ENCODE measurements around the gene ADAMTS9. TPM values are rescaled to one million over a fixed set of nuclear protein-coding genes. Genes with fewer than 3 reads are reported as not detected.

The ADAMTS9 gene
- total and polyA plus RNA-seq, 4 donors = 1.2 to 13.8 (median 7.4) TPM

- Histone ChIP-seq H3K4me1 (ENCODE audit: control insufficient read depth in 4 of 4, insufficient read depth in 4 of 4, low read length in 3 of 4) (no peaks in the 10 kb centered on the region), H3K9ac (ENCODE audit: low read depth in 1 of 2, low read length in 2 of 2) (no peak overlapping the region), H3K27me3 (ENCODE audit: control insufficient read depth in 4 of 4, insufficient read depth in 4 of 4, low read length in 3 of 4) (no peaks in the 10 kb centered on the region), H3K27ac (ENCODE audit: low read depth in 1 of 2, low read length in 2 of 2) (no peak overlapping the region), H3K36me3 (ENCODE audit: control insufficient read depth in 4 of 4, insufficient read depth in 3 of 4, low read depth in 1 of 4, low read length in 3 of 4) (no peaks in the 10 kb centered on the region), H3K4me3 (ENCODE audit: low read depth in 1 of 3, low read length in 3 of 3) (no peak overlapping the region), H3K9me3 (ENCODE audit: control insufficient read depth in 4 of 4, low read length in 3 of 4) (no peaks in the 10 kb centered on the region)
- WGBS = 96% methylated on average over 1 of the region's 1 CpG
- TF ChIP-seq HNF4A (conservative IDR thresholded peaks at IDR 0.05) (no peak), REST (IDR thresholded peaks at IDR 0.05) (no peak), TAF1 (conservative IDR thresholded peaks at IDR 0.05) (no peak), RAD21 (IDR thresholded peaks at IDR 0.05) (no peak), JUND (IDR thresholded peaks at IDR 0.05) (no peak), ATF3 (IDR thresholded peaks at IDR 0.05) (no peak), RXRA (IDR thresholded peaks at IDR 0.05) (no peak), MAX (IDR thresholded peaks at IDR 0.05) (no peak), NR2F2 (IDR thresholded peaks at IDR 0.05) (no peak), GABPA (IDR thresholded peaks at IDR 0.05 in 1 of 2, conservative IDR thresholded peaks at IDR 0.05 in 1 of 2) (no peak), FOXA1 (IDR thresholded peaks at IDR 0.05) (no peak)
- no peak for DNase-seq (ENCODE audit: low spot score)
These were observed 67.8 kb downstream of the ADAMTS9 start for GRCh38 chr3:64620020-64620419.

GRCh38 chr3:64619216-64619615 is 68.6 kb downstream of the ADAMTS9 start:
- DNase-seq (ENCODE audit: low spot score) = no peak
- Histone ChIP-seq H3K4me1 (ENCODE audit: control insufficient read depth in 4 of 4, insufficient read depth in 4 of 4, low read length in 3 of 4) (no peaks in the 10 kb centered on the region), H3K27me3 (ENCODE audit: control insufficient read depth in 4 of 4, insufficient read depth in 4 of 4, low read length in 3 of 4) (no peaks in the 10 kb centered on the region), H3K9ac (ENCODE audit: low read depth in 1 of 2, low read length in 2 of 2) (no peak overlapping the region), H3K9me3 (ENCODE audit: control insufficient read depth in 4 of 4, low read length in 3 of 4) (no peaks in the 10 kb centered on the region), H3K4me3 (ENCODE audit: low read depth in 1 of 3, low read length in 3 of 3) (no peak overlapping the region), H3K36me3 (ENCODE audit: control insufficient read depth in 4 of 4, insufficient read depth in 3 of 4, low read depth in 1 of 4, low read length in 3 of 4) (peaks cover 0 to 3% (median 0%) of the 10 kb centered on the region in 4 donors), H3K27ac (ENCODE audit: low read depth in 1 of 2, low read length in 2 of 2) (no peak overlapping the region)
- 88% methylated on average over 5 of the region's 5 CpGs for WGBS
- TF ChIP-seq JUND (IDR thresholded peaks at IDR 0.05) (no peak), NR2F2 (IDR thresholded peaks at IDR 0.05) (no peak), REST (IDR thresholded peaks at IDR 0.05) (no peak), GABPA (IDR thresholded peaks at IDR 0.05 in 1 of 2, conservative IDR thresholded peaks at IDR 0.05 in 1 of 2) (no peak), CTCF (IDR thresholded peaks at IDR 0.05; ENCODE audit: low read depth, low read length, missing input control) (no peak), EGR1 (IDR thresholded peaks at IDR 0.05; ENCODE audit: low read depth in 2 of 2) (no peak), HNF4A (conservative IDR thresholded peaks at IDR 0.05) (no peak), RXRA (IDR thresholded peaks at IDR 0.05) (no peak), RAD21 (IDR thresholded peaks at IDR 0.05) (no peak), HNF4G (IDR thresholded peaks at IDR 0.05) (no peak), FOXA2 (IDR thresholded peaks at IDR 0.05) (no peak), MAX (IDR thresholded peaks at IDR 0.05) (no peak), SP1 (IDR thresholded peaks at IDR 0.05) (no peak)

All from liver (tissue), 9 donors.